Measurements from ENCODE around the gene CRYGA.
"Not testable (repeated sequence)": the region's sequence is repeated elsewhere in the genome, so short reads cannot be mapped to it uniquely, and the experiment has no call there.

GRCh38 chr2:208117390-208117789, 46.0 kb downstream of the CRYGA start:
- not testable (repeated sequence) for TF ChIP-seq CTCF (IDR thresholded peaks at IDR 0.05); POLR2AphosphoS5 (IDR thresholded peaks at IDR 0.05; ENCODE audit: low read depth, low read length); REST (IDR thresholded peaks at IDR 0.05; ENCODE audit: insufficient read depth in 1 of 2, low read depth in 2 of 2, low read length in 1 of 2); SIN3A (IDR thresholded peaks at IDR 0.05; ENCODE audit: borderline replicate concordance, insufficient read depth, low read depth, low read length)

Data from Panc1 (cell line).